DND-41 (cell line): ENCODE measurements around the gene S100A9.

Experiments
- EZH2 ChIP-seq: IDR thresholded peaks from 3 replicates; pipeline ENCODE4 v1.6.1; 2012; ENCODE audit warnings: borderline replicate concordance, low read depth, mild to moderate bottlenecking, moderate library complexity, low read length, inconsistent platforms; ENCODE audit not compliant: severe bottlenecking
- TF ChIP-seq, protein P1 (sequence below): IDR thresholded peaks from 2 replicates; pipeline ENCODE4 v1.5.1; 2012; ENCODE audit warnings: borderline replicate concordance, low read length, moderate library complexity, mild to moderate bottlenecking; ENCODE audit not compliant: poor library complexity, severe bottlenecking; ENCODE audit errors: extremely low read depth

- TF ChIP-seq, protein P1, sequence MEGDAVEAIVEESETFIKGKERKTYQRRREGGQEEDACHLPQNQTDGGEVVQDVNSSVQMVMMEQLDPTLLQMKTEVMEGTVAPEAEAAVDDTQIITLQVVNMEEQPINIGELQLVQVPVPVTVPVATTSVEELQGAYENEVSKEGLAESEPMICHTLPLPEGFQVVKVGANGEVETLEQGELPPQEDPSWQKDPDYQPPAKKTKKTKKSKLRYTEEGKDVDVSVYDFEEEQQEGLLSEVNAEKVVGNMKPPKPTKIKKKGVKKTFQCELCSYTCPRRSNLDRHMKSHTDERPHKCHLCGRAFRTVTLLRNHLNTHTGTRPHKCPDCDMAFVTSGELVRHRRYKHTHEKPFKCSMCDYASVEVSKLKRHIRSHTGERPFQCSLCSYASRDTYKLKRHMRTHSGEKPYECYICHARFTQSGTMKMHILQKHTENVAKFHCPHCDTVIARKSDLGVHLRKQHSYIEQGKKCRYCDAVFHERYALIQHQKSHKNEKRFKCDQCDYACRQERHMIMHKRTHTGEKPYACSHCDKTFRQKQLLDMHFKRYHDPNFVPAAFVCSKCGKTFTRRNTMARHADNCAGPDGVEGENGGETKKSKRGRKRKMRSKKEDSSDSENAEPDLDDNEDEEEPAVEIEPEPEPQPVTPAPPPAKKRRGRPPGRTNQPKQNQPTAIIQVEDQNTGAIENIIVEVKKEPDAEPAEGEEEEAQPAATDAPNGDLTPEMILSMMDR = no peak
- no peak for TF ChIP-seq EZH2
These were observed 11.5 kb upstream of the S100A9 start for GRCh38 chr1:153346077-153346723.
